Stimulated activated CD8-positive, alpha-beta memory T cell treated with anti-CD3 and anti-CD28 coated beads, Interleukin-15, amount 100 ng/mL, for 4 hours (primary cell): Measurements from ENCODE around the gene CAV2.

Experiments used
- DNase-seq, 2 donors: peaks; one replicate each; pipeline ENCODE4 v3.0.0-alpha.2; 2020; ENCODE audit warnings: low read depth in 2 of 2

Gene CAV2

DNA sequence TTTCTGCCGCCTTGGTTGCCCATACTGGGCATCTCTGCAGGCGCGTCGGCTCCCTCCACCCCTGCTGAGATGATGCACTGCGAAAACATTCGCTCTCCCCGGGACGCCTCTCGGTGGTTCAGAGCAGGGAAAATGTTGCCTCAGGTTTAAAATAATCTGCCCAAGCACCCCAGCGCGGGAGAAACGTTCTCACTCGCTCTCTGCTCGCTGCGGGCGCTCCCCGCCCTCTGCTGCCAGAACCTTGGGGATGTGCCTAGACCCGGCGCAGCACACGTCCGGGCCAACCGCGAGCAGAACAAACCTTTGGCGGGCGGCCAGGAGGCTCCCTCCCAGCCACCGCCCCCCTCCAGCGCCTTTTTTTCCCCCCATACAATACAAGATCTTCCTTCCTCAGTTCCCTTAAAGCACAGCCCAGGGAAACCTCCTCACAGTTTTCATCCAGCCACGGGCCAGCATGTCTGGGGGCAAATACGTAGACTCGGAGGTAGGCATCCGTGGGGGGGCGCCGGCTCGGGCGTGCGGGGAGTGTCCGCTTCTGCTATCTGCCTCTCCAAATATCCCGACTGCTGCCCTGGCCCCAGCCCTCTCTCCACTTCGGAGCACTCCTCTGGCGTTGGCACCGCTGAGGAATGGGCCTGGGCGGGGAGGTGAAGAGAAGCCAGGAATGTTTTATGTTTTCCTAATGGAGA lies 25.2 kb downstream of the CAV2 start, which contains the start of gene CAV1:
Gene CAV1, plus strand, starts transcription at position 428 of the 689 bp plus-strand sequence. Its CDS starts 27 bp downstream, at position 455.
- DNase-seq, result no peak

DNA sequence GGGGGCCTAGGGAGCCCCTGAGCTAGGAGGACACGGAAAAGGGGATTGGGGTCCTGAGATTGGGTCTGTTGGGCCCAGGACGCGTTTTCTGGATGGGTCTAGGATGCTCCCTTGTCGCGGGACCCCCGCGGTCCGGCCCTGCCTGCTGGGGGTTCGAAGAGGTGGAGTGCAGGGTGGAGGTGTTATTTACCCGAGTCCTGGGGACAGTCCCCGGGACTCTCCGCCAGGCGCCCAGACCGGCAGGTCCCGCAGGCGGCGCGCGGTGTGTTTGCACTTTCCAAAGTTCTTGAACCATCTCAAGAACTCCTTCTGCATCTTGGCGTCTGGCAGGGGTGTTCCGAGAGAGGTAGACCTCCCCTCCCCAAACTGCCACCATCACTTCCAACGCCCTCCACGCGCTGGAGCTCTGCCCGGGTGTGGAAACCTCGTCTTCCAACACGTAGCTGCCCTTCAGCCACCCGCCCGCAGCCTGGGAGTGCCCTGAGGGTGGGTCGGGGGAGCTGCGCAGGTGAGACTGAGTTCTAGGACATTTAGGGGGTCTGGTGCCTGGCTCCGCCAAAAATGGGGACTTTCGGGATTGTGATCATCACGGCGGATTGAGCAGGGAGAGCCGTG lies 25.9 kb downstream of the CAV2 start:
- no peak for DNase-seq

DNA sequence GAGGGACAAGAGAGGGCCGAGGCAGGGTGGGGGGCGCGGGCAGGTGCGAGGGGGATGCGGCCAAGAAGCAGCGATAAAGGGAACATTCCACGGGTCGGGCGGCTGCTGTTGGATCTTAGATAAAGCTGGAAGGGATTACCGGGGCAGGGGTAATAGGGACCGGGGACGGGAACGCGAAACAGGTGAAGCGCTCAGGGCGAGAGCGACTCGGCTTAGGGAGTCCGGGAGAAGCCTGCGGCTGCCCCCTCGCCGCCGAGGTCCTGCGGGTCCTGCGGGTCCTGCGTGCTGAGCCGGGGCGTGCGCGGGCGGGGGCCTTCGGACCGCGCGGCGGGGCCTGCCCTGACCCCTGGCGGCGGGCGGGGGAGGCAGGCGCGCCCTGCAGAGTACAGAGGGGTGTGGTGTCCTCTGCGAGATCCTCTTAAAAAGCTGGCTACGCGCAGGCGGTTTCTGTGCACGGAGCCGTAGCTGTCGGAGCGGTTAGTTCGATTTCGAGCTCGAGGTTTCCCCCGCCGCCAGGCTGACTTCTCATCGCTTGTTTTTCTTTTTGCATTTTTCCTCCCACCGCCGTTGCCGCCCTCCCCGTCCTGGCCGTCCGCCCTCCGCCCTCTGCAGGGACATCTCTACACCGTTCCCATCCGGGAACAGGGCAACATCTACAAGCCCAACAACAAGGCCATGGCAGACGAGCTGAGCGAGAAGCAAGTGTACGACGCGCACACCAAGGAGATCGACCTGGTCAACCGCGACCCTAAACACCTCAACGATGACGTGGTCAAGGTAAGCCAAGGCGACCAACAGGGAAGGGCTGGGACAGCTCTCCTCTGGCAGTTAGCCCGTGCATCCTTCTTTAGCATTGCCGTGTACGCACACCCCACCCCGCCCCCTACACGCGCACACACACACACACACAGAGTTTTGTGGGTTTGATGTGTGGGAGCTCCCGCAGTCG lies 26.6 kb downstream of the CAV2 start:
- DNase-seq, result peak in 1 of 2 donors; percentile 32

DNA sequence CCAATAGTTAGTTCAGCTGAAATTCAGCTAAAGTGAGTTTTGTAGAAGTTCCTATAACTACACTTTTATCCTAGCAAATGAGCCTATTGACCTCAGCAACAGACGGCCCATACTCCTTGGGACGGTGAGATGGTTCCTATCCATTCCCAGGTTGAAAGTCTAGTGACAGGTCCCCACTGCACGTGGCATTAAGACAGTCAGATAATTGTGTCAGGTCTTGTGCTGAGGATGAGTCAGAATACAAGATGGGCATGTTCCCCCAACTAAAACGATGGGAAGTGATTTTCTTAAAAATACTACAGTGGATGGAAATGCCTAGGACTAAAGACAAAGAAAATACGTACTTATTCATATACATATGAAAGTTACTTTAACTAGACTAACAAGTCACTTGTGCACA lies 27.4 kb downstream of the CAV2 start:
- no peak for DNase-seq

DNA sequence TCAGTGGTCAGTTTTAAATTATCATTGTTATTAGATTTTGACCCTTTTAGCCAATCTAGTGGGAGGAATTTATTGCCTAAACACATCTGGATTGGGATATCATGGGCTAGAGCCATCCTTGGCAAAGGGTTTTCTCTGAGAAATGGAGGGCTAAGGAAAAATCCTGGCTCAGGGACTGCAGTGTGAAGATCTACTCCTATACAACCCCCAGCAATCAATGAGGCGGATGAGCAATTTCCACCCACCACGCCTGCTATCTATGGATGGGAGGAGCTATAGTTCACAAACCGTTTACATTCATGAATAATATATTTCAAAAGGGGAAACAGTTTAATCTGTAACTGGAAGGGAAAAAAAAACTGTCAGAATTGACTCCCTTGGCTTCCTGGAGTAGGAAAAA lies 28.0 kb downstream of the CAV2 start:
- DNase-seq, result no peak

DNA sequence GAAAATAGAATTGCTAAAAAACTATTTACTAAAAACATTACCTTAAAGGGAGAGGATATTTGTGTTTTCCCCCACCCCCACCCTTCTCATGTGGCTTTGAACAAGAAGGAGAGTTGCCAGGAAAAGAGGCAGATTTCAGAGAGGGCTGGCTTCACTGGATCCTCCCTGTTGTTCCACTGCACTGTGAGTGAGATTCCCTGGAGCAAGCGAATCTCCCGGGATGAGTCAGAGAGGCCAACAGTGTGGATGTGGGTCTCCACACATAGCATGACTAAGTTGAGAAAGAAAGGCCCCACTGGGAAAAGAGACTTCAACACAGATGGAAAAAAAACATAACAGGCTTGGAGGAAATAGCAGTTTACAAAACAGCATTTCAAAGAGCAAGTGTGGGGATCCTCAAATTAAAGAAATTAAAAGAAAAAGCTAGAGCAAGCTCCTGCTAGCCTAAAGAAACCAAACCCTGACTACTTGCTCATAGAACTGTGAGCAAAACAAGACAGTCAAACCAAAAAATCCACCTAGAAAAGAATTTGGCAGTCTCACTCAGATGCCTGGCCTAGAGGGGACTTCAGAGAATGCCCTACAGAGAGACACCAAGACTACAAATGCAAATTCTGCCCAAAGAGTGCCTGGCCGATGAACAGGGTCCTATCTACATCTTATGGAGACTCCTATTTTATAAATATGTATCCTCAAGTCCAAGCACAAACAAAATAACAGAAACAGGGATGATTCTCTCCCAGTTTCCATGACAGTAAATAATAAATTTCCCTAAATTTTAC lies 28.7 kb downstream of the CAV2 start:
- DNase-seq, result no peak

DNA sequence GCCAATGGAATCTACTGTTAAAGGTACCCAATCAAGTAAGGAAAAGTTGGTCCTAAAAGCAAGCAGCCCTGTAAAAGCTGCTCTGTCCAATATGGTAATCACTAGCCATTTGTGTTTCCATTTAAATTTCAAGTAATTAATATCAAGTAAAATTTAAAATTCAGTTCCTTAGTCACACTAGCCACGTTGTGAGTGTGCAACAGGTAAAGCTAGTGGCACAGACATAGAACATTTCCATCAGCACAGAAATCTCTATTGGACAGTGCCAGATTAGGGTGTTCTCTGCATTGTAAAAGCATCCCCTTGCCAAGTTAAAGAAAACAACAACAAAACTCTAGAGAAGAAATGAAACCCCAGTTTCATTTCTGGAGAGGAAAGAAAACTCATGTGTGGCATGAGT lies 29.7 kb downstream of the CAV2 start:
- no peak for DNase-seq

DNA sequence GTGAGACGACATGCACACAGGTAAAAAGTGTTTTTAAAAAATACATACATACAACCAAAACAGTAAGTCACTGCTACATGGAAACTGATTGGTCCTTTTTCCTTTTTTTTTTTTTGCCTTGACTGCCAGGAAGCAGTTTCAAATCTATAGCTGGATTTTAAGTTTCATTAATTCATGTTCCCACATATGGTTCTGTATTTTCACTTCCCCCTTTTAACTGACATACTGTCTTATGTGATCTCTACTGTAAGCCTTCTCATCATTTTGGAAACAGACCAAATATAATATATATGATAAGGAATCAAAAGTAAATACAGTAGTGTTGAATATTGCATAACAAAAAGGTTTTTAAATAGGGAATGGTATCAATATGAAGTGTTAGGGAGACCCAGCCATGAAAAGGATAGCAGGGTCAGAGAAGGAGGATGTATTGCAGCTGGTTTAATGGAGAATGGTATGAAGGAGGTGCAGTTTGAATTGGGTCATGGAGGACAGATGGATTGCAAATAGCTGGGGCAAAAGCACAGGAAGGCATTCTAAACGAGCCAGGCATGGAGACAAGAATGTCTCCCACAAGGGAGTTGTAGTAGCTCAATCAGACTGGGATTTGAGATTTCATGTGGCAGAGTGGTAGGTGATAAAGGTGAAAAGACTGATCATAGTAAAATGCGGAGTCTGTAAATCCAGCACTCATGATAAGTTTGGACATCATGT lies 30.7 kb downstream of the CAV2 start:
- DNase-seq, result no peak

DNA sequence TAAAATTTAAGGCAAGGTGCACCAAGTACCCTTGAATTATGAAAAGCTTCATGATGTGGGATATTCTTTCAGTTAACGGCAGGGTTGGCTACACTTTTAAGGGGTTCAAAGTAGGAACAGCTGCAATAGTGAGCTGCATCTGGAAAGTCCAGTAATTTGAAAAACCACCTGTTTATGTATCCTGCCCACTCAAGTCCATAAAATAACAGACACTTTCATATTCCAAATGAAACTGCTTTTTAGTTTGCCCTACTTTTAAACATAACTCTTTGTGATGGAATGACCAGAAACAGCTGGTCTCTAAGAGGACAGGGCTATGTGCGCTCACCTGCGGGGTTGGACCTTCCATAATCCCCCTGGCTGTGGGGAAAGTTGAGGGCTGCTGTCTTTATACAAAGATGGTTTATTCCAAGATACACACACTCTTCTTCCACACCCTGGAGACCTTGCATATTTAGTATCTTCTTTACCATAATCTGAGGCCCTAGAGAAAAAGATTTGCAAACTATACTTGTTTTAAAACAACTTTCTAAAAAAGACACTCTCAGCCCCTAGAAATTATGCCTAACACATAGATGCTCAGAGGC lies 32.7 kb downstream of the CAV2 start:
- no peak for DNase-seq

DNA sequence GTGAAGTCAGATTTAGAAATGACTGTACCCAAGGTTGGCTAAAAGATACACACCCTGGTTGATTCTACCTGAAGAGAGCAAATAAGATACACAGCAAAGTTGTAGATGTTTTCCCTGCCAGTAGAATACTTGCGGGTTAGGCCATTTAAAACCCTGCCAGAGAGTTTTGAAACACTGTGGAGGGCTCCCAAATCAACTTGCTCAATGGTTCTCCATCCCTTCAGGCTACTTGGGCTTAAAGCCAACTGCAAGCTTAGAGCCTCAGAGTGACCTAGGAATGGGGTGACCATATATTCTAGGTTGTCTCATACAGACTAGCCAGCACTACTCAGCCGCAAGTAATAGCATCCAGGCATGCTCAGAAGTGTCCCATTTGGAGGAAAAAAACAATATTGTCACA lies 35.3 kb downstream of the CAV2 start:
- no peak for DNase-seq

DNA sequence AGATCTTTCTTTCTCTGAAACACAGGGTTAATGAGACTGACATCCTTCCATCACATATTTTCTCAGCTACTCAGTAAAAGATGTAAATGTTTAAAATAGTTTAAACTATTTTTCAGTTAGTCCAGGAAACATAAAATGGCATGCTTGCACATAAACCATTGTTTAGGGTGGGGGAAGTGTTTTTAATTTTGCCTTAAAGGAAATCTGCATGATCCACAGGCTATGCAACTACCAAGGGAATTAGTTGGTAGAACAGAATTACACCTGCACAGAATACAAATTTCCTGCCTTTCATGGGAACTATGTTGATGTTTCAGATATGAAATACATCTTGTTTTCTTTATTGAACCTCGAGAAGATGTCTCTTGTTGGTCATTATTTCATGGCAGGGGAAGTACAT lies 35.9 kb downstream of the CAV2 start:
- no peak for DNase-seq

DNA sequence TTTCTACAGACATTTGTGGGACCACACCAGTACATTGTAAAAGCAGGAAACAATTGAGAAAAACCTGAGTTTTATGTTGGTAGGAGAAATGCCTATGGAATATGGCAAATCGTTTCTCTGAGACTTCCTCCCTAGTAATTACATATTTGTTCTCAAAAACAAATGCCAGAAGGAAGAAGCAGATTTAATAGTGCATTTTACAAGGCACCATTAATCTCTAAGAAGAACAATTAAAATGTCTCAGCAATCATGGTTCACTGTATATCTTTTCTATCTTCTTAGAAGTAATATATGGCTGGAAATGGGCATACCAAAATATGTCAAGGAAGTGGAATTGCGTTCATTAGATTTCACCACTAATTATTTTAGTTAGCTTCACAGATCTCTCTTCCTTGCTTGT lies 38.6 kb downstream of the CAV2 start:
- no peak for DNase-seq

DNA sequence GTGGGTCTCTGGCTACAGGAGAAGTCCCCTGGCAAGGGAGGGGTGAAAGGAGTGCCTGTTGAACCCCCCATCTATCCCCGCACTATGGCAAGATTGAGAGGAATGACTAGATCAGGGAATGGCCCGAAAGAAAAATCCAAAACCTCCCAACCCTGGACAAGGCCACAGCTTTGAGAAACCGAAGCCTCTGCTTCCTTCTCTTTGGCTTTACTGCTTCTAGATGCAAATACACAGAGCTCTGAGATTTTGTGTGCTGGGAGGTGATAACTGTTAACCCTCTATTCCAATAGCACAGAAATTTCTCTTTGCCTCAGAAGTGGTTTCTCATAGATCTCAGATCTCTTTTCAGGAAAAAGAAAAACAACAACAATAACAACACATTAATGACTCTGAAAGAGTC lies 40.3 kb downstream of the CAV2 start:
- DNase-seq, result no peak

DNA sequence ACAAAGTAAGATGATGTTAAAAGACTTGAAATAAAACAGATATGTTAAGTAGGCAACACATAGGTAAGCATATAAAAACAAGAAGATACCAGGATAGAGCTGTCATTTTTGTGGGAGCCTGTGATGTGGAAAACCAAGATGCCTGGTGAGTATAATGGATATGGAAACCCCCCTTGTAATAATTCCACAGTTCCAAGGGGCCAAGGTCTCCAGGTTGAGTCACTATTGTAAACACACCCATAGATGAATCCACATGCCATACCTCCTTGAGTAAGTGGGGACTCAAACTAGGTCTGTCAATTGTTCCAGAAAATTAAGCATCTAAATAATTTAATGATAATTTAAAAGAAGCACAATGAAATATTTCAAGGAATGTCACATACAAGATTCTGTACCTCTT lies 41.2 kb downstream of the CAV2 start:
- no peak for DNase-seq

DNA sequence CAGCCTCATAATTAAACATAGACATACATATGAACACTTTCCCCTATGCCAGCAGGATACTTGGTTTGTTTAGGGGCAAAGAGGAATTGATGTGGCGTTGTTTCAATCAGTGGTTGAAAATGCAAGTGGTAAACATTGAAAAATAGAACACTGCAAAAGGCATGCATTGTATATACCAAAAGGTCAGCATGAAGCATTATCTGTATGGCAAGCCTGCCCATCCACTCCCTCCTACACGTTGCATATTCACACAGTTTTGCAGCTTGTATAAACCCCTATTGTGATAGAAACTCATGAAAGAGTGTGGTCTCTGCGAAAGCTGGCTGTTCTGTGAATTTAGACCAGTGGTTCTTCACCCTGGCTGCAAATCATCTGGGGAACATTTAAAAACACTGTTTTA lies 42.4 kb downstream of the CAV2 start:
- DNase-seq, result no peak

DNA sequence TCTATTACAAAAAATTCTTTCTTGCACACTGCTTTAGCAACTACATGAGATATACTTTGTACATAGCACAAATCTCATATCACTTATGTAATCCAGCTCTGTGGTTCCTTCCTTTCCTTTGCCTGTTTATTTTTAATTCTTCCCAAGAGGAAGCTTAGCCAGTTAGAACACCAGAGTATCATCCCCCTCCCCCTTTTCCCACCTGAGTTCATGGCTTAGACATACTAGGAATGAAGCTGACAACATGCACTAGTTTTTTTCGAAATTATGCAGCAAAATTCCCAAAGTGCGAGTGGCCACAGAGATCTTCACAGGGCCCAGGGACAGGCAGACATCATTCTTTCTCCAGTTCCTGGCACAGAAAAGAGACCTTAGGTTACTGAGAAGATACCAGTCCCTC lies 43.1 kb downstream of the CAV2 start:
- no peak for DNase-seq

DNA sequence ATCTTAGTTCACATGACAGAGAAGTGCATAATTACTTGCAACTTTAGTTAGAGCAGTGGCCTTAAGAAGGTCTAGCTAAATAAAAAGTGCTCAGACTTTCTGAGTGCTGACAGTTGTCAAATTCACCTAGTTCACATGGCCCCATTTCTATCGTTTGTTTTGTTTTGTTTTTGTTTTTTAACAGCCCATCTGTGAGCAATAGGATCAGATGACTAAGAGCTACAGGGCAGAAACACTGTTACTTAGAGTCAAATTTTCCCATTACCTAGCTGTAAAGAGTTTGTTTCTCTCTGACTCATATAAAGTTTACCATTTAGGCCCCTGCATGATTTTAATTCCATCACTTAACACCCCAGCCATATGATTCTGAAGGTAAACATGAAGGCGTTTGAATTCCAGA lies 44.1 kb downstream of the CAV2 start:
- no peak for DNase-seq

DNA sequence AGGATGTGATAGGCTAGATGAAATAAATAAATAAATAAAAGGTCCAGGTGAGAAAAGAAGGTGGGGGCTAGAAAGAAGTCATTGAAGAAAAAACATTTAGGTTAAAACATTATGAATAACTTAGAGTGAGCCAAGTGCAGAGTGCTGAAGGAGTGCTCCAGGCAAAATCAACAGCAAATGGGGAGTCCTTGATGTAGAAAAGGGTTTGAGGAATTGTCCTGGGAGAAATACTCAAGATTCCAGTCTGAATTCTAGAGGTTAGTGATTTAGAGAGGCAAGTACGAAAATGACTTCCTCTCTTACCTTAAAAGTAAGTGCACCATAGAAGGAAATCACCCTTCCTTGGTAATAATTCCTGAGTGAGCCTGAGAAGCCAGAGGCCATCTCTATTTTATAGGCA lies 44.9 kb downstream of the CAV2 start:
- DNase-seq, result no peak

DNA sequence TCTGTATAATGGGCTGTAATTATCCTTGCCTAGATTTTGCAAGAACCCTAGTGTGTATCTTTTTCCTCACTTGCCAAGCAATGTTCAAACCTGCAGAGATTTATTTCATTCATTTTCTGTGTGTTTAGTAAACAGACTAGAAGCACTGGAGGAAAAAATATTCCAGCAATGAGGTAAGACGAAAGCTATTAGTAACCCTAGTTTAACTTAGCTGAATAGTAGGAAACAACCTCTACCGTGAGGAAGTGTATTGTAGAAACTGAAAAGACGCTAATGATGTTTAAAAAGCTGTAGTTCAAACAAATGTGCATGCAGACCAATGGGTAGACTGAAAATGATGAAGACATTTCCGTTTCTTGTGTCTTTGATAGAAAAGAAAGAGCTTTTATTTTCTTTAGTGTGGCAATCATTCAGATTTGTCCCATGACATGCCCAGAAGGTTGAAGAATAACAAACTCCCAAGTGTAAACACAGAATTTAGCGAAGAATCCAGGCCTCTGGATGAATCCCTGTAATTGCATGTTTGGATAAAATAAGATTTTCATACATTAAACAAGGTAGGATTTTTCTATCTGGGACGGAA lies 46.0 kb downstream of the CAV2 start:
- DNase-seq, result no peak

DNA sequence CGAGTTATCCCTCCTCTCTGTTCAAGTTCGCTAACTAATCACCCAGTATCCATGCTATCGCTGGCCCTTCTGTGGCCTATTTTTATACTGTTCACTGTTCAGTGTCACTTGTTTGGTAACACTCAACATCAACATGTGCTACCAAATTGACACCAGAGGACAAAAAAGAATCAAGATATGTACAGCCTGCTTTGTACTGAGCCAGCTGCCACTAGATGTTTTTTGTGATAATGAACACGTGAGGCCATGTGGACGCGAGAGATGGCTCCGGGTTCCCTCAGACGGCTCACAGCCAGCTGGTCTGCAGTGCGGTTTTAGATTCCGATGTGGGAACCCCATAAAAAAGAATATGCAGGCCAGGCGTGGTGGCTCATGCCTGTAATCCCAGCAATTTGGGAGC lies 46.5 kb downstream of the CAV2 start:
- DNase-seq, result no peak

DNA sequence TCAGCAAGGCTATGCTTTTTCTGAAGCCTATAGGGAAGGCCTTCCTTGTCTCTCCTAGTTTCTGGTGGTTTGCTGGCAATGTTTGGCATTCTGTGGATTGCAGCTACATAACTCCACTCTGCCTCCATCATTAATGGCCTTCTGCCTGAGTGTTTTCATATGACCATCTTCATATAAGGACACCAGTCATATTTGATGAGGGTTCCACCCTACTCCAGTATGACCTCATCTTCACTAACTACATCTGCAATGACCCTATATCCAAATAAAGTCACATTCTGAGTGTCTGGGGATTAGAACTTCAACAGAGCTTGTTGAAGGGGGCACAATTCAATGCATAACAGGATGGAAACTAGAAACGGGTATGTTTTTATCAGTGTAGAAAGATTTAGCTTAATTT lies 47.4 kb downstream of the CAV2 start:
- DNase-seq, result no peak
